ENCODE measurements around the gene ABCC1. TPM values are rescaled to one million over a fixed set of nuclear protein-coding genes. Genes with fewer than 3 reads are reported as not detected.

Gene ABCC1
- total and polyA plus RNA-seq, 2 of the 8 experiments (the other 6 are each of a cell fraction or from before 2014, with no cell fraction given), result 42.6 to 66.8 TPM

DNA sequence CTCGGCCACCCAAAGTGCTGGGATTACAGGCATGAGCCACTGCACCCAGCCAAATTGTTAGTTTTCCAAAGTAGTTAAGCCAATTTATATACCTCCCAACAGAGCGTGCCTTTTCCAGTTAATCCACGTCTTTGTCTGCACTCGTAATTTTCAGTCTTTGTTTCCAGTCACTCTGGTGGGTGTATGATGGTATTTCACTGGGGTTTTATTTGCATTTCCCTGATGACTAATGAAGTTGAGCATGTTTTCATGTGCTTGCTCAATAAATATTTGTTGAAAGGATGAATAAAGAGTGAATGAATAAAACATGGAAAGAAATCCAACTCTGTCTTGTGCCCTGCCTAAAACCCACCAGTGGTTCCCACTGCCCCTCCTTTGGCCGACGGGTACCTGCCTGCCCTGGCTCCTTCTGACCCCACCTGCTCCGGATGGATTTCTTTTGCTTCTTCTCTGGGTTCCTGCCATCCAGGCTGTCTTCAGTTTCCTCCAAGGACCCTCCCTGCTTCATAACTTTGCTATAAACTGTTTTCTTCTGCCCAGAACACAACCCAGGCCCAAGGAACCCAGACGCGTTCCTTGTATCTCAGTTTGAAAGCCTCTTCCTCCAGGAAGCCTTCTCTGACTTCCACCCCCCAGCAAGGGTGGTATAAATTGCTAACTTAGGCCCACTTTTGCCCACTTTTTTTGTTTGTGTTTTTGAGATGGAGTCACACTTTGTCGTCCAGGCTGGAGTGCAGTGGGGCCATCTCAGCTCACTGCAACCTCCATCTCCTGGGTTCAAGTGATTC is 3.0 kb upstream of the ABCC1 start (continued):
- TF ChIP-seq CTBP2 (IDR thresholded peaks at IDR 0.05; ENCODE audit: borderline replicate concordance, insufficient read depth, insufficient read length, low read length) (no peak), MAFK (IDR thresholded peaks at IDR 0.05; ENCODE audit: low read depth, low read length) (no peak), EP300 (IDR thresholded peaks at IDR 0.05; ENCODE audit: borderline replicate concordance in 1 of 2, low read depth in 2 of 2, low read length in 2 of 2) (no peak), PHF8 (conservative IDR thresholded peaks at IDR 0.05; ENCODE audit: low read depth, low read length) (no peak), ATF2 (IDR thresholded peaks at IDR 0.05; ENCODE audit: low read length) (no peak), GABPA (IDR thresholded peaks at IDR 0.05; ENCODE audit: borderline replicate concordance, insufficient read depth, low read length) (no peak), TBP (IDR thresholded peaks at IDR 0.05; ENCODE audit: low read depth, low read length) (no peak)
